OCI-LY1 (cell line): ENCODE measurements around the gene MMS22L.

Experiments used
- EZH2 ChIP-seq: fragments of 200-600 bp; sonication (generic), shearing (Covaris generic); IDR thresholded peaks from 2 replicates; pipeline ENCODE4 v1.8.0; 2017; ENCODE audit warnings: borderline replicate concordance, mixed run types, mild to moderate bottlenecking, antibody characterized with exemption, low read length, moderate library complexity, mixed read lengths
- TF ChIP-seq, protein P1 (sequence below): fragments of 200-600 bp; sonication (generic), shearing (Covaris generic); IDR thresholded peaks from 2 replicates; pipeline ENCODE4 v1.5.1; 2017; ENCODE audit warnings: mild to moderate bottlenecking, antibody characterized with exemption, low read length, moderate library complexity, mixed read lengths

DNA sequence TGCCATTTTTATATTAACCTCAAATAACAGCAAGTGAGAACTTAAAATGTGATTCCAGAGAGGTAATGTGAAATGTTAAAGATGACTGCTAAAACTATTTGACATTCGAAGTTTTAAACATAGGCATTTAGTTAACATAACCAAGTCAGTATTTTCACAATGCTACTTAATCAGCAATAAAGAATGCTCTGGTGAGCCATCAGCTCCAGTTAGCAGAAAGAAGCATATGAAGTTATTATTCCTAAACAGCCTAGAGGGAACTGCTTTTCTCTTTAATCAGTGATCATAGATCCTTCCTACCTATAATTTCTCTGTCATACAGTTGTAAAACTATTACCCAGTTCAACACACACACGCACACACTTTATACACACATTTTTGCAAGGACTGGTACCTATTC, 60.1 kb downstream of the MMS22L start:
- TF ChIP-seq, protein P1, sequence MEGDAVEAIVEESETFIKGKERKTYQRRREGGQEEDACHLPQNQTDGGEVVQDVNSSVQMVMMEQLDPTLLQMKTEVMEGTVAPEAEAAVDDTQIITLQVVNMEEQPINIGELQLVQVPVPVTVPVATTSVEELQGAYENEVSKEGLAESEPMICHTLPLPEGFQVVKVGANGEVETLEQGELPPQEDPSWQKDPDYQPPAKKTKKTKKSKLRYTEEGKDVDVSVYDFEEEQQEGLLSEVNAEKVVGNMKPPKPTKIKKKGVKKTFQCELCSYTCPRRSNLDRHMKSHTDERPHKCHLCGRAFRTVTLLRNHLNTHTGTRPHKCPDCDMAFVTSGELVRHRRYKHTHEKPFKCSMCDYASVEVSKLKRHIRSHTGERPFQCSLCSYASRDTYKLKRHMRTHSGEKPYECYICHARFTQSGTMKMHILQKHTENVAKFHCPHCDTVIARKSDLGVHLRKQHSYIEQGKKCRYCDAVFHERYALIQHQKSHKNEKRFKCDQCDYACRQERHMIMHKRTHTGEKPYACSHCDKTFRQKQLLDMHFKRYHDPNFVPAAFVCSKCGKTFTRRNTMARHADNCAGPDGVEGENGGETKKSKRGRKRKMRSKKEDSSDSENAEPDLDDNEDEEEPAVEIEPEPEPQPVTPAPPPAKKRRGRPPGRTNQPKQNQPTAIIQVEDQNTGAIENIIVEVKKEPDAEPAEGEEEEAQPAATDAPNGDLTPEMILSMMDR: no peak
- TF ChIP-seq EZH2: no peak
